Muscle of arm (tissue), 12 donors: ENCODE results near the gene ECEL1. TPM values are rescaled to one million over a fixed set of nuclear protein-coding genes. Genes with fewer than 3 reads are reported as not detected.

ENCODE experiments used
- polyA plus RNA-seq, 12 donors: library from polyadenylated mRNA; unstranded; fragments of 120-200 nt; gene quantifications; one replicate each; pipeline ENCODE4 v1.2.1, GENCODE V29; 2013; ENCODE audit not compliant: insufficient read length in 12 of 12

Gene ECEL1
- polyA plus RNA-seq, 12 donors: 0.24 to 1.2 (median 0.44) TPM; not detected in 2

Other genes with a start within 250 kb of the ECEL1 start
- under 1 TPM in 3 of 12 donors, not detected in 9; 0.09 to 0.39 (median 0.13) TPM for gene ALPP, start 109.1 kb downstream of the ECEL1 start, polyA plus RNA-seq
- gene ALPG, start 81.0 kb downstream of the ECEL1 start, polyA plus RNA-seq: not detected
- not detected for gene ALPI, start 31.7 kb downstream of the ECEL1 start, polyA plus RNA-seq
- gene PRSS56, start 32.6 kb upstream of the ECEL1 start, polyA plus RNA-seq: 1 to 10 TPM in 7 of 12 donors, under 1 TPM in 3, not detected in 2; 0.51 to 2.6 (median 1.3) TPM
- gene CHRND, start 38.3 kb upstream of the ECEL1 start, polyA plus RNA-seq: 100 to 1,000 TPM in 8 of 12 donors, 10 to 100 TPM in 3, not detected in 1; 67.6 to 182 (median 131) TPM
- gene CHRNG, start 51.9 kb upstream of the ECEL1 start, polyA plus RNA-seq: 100 to 1,000 TPM in 8 of 12 donors, 10 to 100 TPM in 4; 54.4 to 516 (median 119) TPM
- 1 to 10 TPM in 11 of 12 donors, not detected in 1; 4.0 to 9.1 (median 6.8) TPM for gene TIGD1, start 62.7 kb upstream of the ECEL1 start, polyA plus RNA-seq
- gene EIF4E2, start 62.9 kb upstream of the ECEL1 start, polyA plus RNA-seq: 100 to 1,000 TPM in 9 of 12 donors, 10 to 100 TPM in 2, not detected in 1; 72.7 to 141 (median 118) TPM
- 10 to 100 TPM in 11 of 12 donors, not detected in 1; 14.9 to 41.7 (median 29.6) TPM for gene EFHD1, start 145.8 kb upstream of the ECEL1 start, polyA plus RNA-seq
- gene GIGYF2, start 209.5 kb upstream of the ECEL1 start, polyA plus RNA-seq: 10 to 100 TPM in 11 of 12 donors, not detected in 1; 36.5 to 71.9 (median 42.4) TPM